Measurements from ENCODE around the gene ANO8. TPM values are rescaled to one million over a fixed set of nuclear protein-coding genes. Genes with fewer than 3 reads are reported as not detected.
A peak's percentile ranks its signal among the peaks of the same experiment; 100 is the strongest.

ANO8 gene
- total RNA-seq, 4 donors from 2014 or later: 6.2 to 24.5 (median 9.9) TPM

DNA sequence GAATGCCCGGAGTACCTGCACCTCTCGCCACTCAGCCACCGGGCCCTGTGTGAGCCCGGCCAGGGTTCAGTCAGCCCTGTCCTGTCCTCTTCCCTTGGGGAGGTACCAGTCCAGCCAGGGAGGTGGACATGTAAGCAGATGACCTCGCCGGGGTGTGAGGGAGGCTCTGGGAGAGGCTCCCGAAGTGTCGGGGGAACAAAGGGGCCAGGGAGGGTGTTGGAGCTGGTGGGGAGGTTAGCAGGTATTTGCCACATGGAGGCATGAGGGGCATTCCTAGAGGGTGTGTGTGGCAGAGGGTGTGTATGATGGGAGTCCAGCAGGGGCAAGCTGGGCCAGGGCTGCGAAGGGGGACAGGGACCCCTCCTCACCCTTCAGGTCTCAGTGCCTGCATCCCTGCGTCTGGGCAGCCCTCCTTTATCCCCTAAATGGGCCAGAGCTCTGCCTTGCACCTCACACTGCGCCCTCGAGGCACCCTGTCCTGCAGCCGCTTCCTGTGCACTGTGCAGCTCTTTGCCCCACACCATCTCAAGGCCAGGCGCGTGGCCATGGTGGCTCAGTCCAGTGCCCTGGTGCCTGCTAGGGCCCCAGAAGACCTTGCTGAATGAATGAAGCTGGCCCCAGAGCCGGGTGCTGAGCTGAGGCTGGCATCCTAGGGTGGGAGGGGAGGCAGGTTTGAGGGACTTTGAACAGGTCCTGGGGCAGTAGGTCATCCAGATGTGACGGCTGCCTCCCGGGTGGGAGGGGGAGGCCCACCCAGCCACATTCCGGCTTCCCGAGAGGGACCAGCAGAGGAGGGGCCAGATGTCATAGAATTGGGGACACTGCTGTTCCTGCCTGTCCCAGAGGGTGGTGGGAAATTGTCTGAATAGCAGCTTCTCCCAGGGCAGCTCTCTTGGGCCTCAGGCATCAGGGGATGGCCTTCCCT is 22.2 kb downstream of the ANO8 start:
- peaks cover 0 to 33% of the 10 kb centered on the region in 2 donors for H3K36me3 ChIP-seq
- intact Hi-C loops (cut with DNase I; ENCODE audit: low total_unique reads): no loop called here
- peaks cover 11 to 13% of the 10 kb centered on the region in 2 donors for H3K4me1 ChIP-seq
- no peak overlapping the region for H3K4me3 ChIP-seq
- no peaks in the 10 kb centered on the region for H3K27me3 ChIP-seq
- no peaks in the 10 kb centered on the region for H3K9me3 ChIP-seq
- no peak for TF ChIP-seq POLR2A (IDR thresholded peaks at IDR 0.05)
- TF ChIP-seq, protein P1, sequence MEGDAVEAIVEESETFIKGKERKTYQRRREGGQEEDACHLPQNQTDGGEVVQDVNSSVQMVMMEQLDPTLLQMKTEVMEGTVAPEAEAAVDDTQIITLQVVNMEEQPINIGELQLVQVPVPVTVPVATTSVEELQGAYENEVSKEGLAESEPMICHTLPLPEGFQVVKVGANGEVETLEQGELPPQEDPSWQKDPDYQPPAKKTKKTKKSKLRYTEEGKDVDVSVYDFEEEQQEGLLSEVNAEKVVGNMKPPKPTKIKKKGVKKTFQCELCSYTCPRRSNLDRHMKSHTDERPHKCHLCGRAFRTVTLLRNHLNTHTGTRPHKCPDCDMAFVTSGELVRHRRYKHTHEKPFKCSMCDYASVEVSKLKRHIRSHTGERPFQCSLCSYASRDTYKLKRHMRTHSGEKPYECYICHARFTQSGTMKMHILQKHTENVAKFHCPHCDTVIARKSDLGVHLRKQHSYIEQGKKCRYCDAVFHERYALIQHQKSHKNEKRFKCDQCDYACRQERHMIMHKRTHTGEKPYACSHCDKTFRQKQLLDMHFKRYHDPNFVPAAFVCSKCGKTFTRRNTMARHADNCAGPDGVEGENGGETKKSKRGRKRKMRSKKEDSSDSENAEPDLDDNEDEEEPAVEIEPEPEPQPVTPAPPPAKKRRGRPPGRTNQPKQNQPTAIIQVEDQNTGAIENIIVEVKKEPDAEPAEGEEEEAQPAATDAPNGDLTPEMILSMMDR (IDR thresholded peaks at IDR 0.05 in 4 of 5, conservative IDR thresholded peaks at IDR 0.05 in 1 of 5): no peak
- ATAC-seq: no peak
- in situ Hi-C loops (cut with MboI; ENCODE audit: low sequenced_read_pairs in 4 of 4): no loop called here
- no peak for DNase-seq
- no peak overlapping the region for H3K27ac ChIP-seq

DNA sequence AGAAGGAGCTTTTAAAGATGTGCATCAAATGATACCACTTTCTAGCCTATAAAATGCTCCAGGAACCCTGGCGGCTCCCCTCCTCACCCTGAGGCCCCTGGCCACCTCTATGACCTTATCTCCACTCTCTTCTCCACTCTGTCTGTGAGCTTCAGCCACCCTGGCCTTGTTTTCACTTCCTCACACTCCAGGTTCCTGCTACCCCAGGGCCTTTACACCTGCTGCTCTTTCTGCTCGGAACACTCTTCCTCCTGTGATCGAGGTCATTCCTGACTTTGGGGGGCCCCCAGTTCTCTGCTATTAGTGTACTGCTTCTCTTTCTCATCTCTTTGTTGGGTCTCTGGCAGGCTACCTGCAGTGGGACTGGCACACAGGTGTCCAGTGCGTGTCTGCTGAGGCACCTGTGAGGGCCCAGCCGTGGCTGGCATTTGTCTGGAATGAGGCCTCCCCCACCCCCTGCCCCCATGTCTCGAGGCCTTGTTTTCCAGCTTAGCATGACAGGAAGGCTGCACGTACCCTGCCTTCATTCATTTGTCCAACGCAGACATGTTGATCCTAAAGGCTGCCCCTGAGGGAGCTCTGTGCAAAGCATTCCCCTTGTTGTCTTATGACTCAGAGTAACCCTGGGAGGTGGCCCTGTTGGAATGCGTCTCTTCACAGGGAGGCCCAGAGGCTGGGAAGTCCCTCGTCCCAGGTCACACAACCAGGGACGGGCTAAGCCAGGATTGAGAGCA is 23.0 kb downstream of the ANO8 start:
- Histone ChIP-seq H3K9me3 (no peaks in the 10 kb centered on the region), H3K27me3 (no peaks in the 10 kb centered on the region), H3K27ac (no peak overlapping the region), H3K36me3 (peaks cover 0 to 27% of the 10 kb centered on the region in 2 donors), H3K4me1 (peaks cover 17 to 21% of the 10 kb centered on the region in 2 donors), H3K4me3 (no peak overlapping the region)
- in situ Hi-C loops (cut with MboI; ENCODE audit: low sequenced_read_pairs in 4 of 4) (no loop called here), intact Hi-C loops (cut with DNase I; ENCODE audit: low total_unique reads) (no loop called here)
- ATAC-seq: no peak
- no peak for DNase-seq
- TF ChIP-seq POLR2A (IDR thresholded peaks at IDR 0.05): no peak
- TF ChIP-seq, protein P1 (IDR thresholded peaks at IDR 0.05 in 4 of 5, conservative IDR thresholded peaks at IDR 0.05 in 1 of 5): no peak

DNA sequence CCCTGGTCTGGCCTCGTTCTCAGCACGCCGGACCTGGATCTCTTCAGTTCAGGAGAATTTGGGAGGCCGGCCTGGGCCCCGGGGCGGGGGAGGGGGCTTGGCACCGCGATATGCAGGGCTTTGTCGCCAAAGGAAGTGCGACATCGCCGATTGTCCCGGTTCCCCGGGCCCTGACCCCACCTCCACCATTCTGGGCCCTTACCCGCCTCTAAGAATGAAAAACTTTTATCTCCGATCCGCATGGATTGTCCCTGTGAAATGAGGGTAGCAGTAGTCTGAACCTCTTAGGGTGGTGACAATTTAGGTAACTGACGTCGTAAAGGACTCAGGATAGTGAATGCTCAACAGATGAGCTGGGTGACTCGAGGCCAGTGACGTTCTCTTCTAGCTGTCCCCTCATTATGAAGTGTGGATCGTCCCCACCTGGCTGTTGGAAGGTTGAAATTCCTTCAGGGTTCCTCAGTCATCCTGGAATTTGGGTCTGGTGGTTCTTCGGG is 24.6 kb downstream of the ANO8 start:
- H3K9me3 ChIP-seq: no peaks in the 10 kb centered on the region
- DNase-seq (no peak), ATAC-seq (no peak)
- H3K27ac ChIP-seq: peak overlapping the region; percentile 82 to 90 (median 86)
- intact Hi-C loops (cut with DNase I; ENCODE audit: low total_unique reads) (loop anchor here (1.0 kb wide), 2 partner anchors 27 to 159 kb away; partner anchors contain the start of gene GTPBP3), in situ Hi-C loops (cut with MboI; ENCODE audit: low sequenced_read_pairs in 4 of 4) (no loop called here)
- TF ChIP-seq POLR2A (IDR thresholded peaks at IDR 0.05): no peak
- TF ChIP-seq, protein P1 (IDR thresholded peaks at IDR 0.05 in 4 of 5, conservative IDR thresholded peaks at IDR 0.05 in 1 of 5): no peak
- no peaks in the 10 kb centered on the region for H3K27me3 ChIP-seq
- H3K36me3 ChIP-seq: peaks cover 0 to 13% of the 10 kb centered on the region in 2 donors
- peaks cover 26 to 29% of the 10 kb centered on the region in 2 donors for H3K4me1 ChIP-seq
- H3K4me3 ChIP-seq: peak overlapping the region; percentile 74 to 99 (median 94)

DNA sequence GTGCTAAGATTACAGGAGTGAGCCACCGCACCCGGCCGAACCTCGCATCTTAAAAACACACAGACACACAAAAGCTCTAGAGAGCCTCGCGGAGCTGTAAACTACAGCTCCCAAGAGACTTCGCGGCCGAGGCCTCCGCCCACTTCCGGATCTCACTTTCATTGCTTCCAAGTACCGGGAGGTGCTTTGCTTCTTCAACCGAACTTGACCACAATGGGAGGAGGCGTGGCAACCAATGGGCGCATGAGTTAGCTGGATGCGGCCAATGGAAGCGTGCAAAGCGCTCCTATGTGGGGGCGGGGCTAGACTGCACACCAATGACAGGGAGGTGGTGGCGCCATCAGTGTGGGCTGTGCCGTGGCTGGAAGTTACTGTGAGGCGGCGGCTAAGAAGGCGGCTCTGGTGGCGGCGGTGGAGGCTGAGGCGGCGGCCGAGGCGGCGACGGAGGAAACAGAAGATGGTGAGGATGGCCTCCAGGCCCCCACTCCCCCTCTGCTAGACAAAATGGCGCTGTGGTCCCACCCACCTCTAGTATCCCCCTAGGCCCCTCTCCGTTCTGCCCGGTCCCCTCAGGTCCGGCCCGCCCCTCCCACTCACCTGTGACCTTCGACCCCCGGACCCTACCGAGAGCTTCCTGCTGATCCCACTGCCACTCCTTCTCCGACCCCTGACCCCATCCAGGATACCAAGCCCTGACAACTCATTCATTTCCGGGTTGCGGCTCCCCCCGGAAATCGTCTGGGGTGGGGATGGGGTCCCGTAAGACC is 25.3 kb downstream of the ANO8 start, which contains the start of gene DDA1:
Gene DDA1 (plus strand): TSS at position 366 of the 767 bp plus-strand sequence. CDS start 92 bp downstream, at position 458.
- H3K9me3 ChIP-seq: no peaks in the 10 kb centered on the region

More for the DNA sequence above, 25.3 kb downstream of the ANO8 start, which contains the start of gene DDA1:
- peak; percentile 100 for DNase-seq
- ATAC-seq: peak; percentile 87 to 93
- in situ Hi-C loops (cut with MboI; ENCODE audit: low sequenced_read_pairs in 4 of 4): no loop called here
- Histone ChIP-seq H3K4me1 (peaks cover 32 to 35% of the 10 kb centered on the region in 2 donors), H3K4me3 (peak within 1 kb of the TSS; percentile 74 to 99 (median 94)), H3K36me3 (peaks cover 0 to 6% of the 10 kb centered on the region in 2 donors), H3K27me3 (no peaks in the 10 kb centered on the region), H3K27ac (peak within 1 kb of the TSS; percentile 82 to 90 (median 86))
- intact Hi-C loops (cut with DNase I; ENCODE audit: low total_unique reads): loop anchor here (1.0 kb wide), 2 partner anchors 28 to 160 kb away; partner anchors contain the start of gene GTPBP3
- TF ChIP-seq, protein P1 (IDR thresholded peaks at IDR 0.05 in 4 of 5, conservative IDR thresholded peaks at IDR 0.05 in 1 of 5): no peak
- TF ChIP-seq POLR2A (IDR thresholded peaks at IDR 0.05): peak; percentile 66 to 71
